RWPE2 (cell line): ENCODE results near the gene CASP3.
"Not testable (repeated sequence)": the region's sequence is repeated elsewhere in the genome, so short reads cannot be mapped to it uniquely, and the experiment has no call there.

Experiments
- ATAC-seq: fragments of 200-7000 bp; cut with Tn5 transposase; 3 replicates; pipeline ENCODE4 v1.9.1; 2021; ENCODE audit warnings: low read depth
- DNase-seq: peaks from one replicate; pipeline ENCODE4 v3.0.0-alpha.2; 2020; ENCODE audit warnings: low spot score
- H3K27ac ChIP-seq: fragments of 450-650 bp; 2 replicates; pipeline ENCODE4 v1.5.1; 2017; ENCODE audit warnings: mild to moderate bottlenecking; ENCODE audit not compliant: poor library complexity, severe bottlenecking
- H3K27me3 ChIP-seq: fragments of 250-450 bp; sonication (Bioruptor Pico); 2 replicates; pipeline ENCODE4 v1.5.1; 2021; ENCODE audit warnings: mild to moderate bottlenecking, moderate library complexity; ENCODE audit not compliant: insufficient read depth, poor library complexity, severe bottlenecking
- H3K36me3 ChIP-seq: fragments of 250-450 bp; sonication (Bioruptor Pico); 2 replicates; pipeline ENCODE4 v1.5.1; 2020; ENCODE audit warnings: low read depth, mild to moderate bottlenecking, moderate library complexity
- H3K4me1 ChIP-seq: fragments of 250-450 bp; sonication (Bioruptor Pico); 2 replicates; pipeline ENCODE4 v1.5.1; 2021; ENCODE audit warnings: mild to moderate bottlenecking, moderate library complexity; ENCODE audit not compliant: insufficient read depth, poor library complexity, severe bottlenecking
- H3K4me3 ChIP-seq: fragments of 250-450 bp; sonication (Bioruptor Pico); 2 replicates; pipeline ENCODE4 v1.5.1; 2021; ENCODE audit warnings: mild to moderate bottlenecking, moderate library complexity; ENCODE audit not compliant: severe bottlenecking
- H3K9me3 ChIP-seq: fragments of 250-450 bp; sonication (Bioruptor Pico); 2 replicates; pipeline ENCODE4 v1.5.1; 2021; ENCODE audit warnings: mild to moderate bottlenecking, moderate library complexity; ENCODE audit not compliant: severe bottlenecking
- CTCF ChIP-seq: fragments of 450-650 bp; IDR thresholded peaks from one replicate; pipeline ENCODE4 v1.5.1; 2017; ENCODE audit warnings: mild to moderate bottlenecking, moderate library complexity; ENCODE audit not compliant: poor library complexity, severe bottlenecking

The CASP3 gene

GRCh38 chr4:184624972-184625554, 24.2 kb downstream of the CASP3 start:
- ATAC-seq (no peak), DNase-seq (no peak)
- no peaks in the 10 kb centered on the region for H3K27me3 ChIP-seq
- no peaks in the 10 kb centered on the region for H3K4me1 ChIP-seq
- H3K27ac ChIP-seq = no peak overlapping the region
- H3K4me3 ChIP-seq = no peak overlapping the region
- no peak for TF ChIP-seq CTCF
- no peaks in the 10 kb centered on the region for H3K9me3 ChIP-seq
- peaks cover 20% of the 10 kb centered on the region for H3K36me3 ChIP-seq

- H3K27ac ChIP-seq, H3K27me3 ChIP-seq, H3K4me3 ChIP-seq, DNase-seq, H3K9me3 ChIP-seq, ATAC-seq, H3K4me1 ChIP-seq: not testable (repeated sequence)
- peaks cover 15% of the 10 kb centered on the region for H3K36me3 ChIP-seq
These were observed 24.7 kb downstream of the CASP3 start for GRCh38 chr4:184624504-184624903.

- no peaks in the 10 kb centered on the region for H3K27me3 ChIP-seq
- H3K9me3 ChIP-seq = no peaks in the 10 kb centered on the region
- H3K36me3 ChIP-seq = no peaks in the 10 kb centered on the region
- no peak for TF ChIP-seq CTCF
- no peak for DNase-seq
- no peaks in the 10 kb centered on the region for H3K4me1 ChIP-seq
- H3K27ac ChIP-seq = no peak overlapping the region
- no peak overlapping the region for H3K4me3 ChIP-seq
- no peak for ATAC-seq
These were observed 27.7 kb downstream of the CASP3 start for GRCh38 chr4:184621518-184621917.

- Histone ChIP-seq H3K36me3 (no peaks in the 10 kb centered on the region), H3K27ac (no peak overlapping the region), H3K9me3 (no peaks in the 10 kb centered on the region), H3K4me1 (no peaks in the 10 kb centered on the region), H3K4me3 (no peak overlapping the region), H3K27me3 (no peaks in the 10 kb centered on the region)
- no peak for TF ChIP-seq CTCF
- no peak for ATAC-seq
- DNase-seq = no peak
These were observed 28.9 kb downstream of the CASP3 start for GRCh38 chr4:184620212-184620867.

GRCh38 chr4:184617600-184618196, 31.5 kb downstream of the CASP3 start:
- Histone ChIP-seq H3K27me3 (no peaks in the 10 kb centered on the region), H3K36me3 (no peaks in the 10 kb centered on the region), H3K4me3 (no peak overlapping the region), H3K4me1 (no peaks in the 10 kb centered on the region), H3K27ac (no peak overlapping the region), H3K9me3 (no peaks in the 10 kb centered on the region)
- no peak for ATAC-seq
- TF ChIP-seq CTCF = no peak
- no peak for DNase-seq
